HCT116 (cell line): Measurements from ENCODE around the gene ZSWIM6. TPM values are rescaled to one million over a fixed set of nuclear protein-coding genes. Genes with fewer than 3 reads are reported as not detected.

Source experiments
- ATAC-seq: fragments of 200-7000 bp; cut with Tn5 transposase; 2 replicates; pipeline ENCODE4 v1.9.1; 2020; ENCODE audit warnings: mild to moderate bottlenecking, moderate library complexity
- BruUV-seq: library from RNA; stranded (reverse); fragments of 400-500 nt; replicated peaks from 2 replicates; lab custom pipeline; 2021; lab: Mats Ljungman, UMichigan
- CTCF ChIA-PET: fragments of 300-600 bp; sonication (Branson Sonifier 250); formaldehyde crosslinking; loops from one replicate; lab custom pipeline; 2021; ENCODE audit warnings: antibody characterized with exemption; lab: Charles Lee
- POLR2A ChIA-PET: fragments of 300-600, 350-600 bp; sonication (Branson Sonifier 250); formaldehyde crosslinking; loops from one replicate; lab custom pipeline; 2021; ENCODE audit warnings: antibody characterized with exemption; lab: Charles Lee
- RAD21 ChIA-PET, 2 experiments: fragments of 300-600 bp; sonication (Branson Sonifier 250); formaldehyde crosslinking; loops; one replicate each; lab custom pipeline; 2023; ENCODE audit warnings: low total read pairs in 2 of 2; ENCODE audit not compliant: uncharacterized antibody in 2 of 2, unreplicated experiment in 2 of 2, low non-redundant PET in 1 of 2; lab: Charles Lee
- DNase-seq: peaks from one replicate; pipeline ENCODE4 v3.0.0-alpha.2; 2010; ENCODE audit warnings: low read depth, low spot score
- H2AFZ ChIP-seq: fragments of 200-600 bp; shearing (Covaris generic), sonication (generic); 2 replicates; pipeline ENCODE4 v1.6.1; 2017; ENCODE audit warnings: low read depth, mixed run types, mixed read lengths, antibody characterized with exemption, low read length; ENCODE audit not compliant: poor library complexity, severe bottlenecking
- H3K27ac ChIP-seq: 2 replicates; pipeline ENCODE4 v1.5.1; 2012; ENCODE audit warnings: low read depth, low read length
- H3K27me3 ChIP-seq: fragments of 200-600 bp; sonication (generic); 2 replicates; pipeline ENCODE4 v1.6.1; 2016; ENCODE audit warnings: mixed run types, low read length, mixed read lengths; ENCODE audit not compliant: insufficient read depth
- H3K36me3 ChIP-seq, 2 experiments: fragments of 200-500 bp in 1 of 2; fragments of 200-600 bp in 1 of 2; sonication (Bioruptor generic) in 1 of 2; sonication (generic) in 1 of 2; 2 replicates each; pipeline versions ENCODE4 v1.5.1 to v1.6.1; 2014 to 2016; ENCODE audit warnings: low read length in 2 of 2, inconsistent platforms in 1 of 2, mixed read lengths in 1 of 2, mixed run types in 1 of 2; ENCODE audit not compliant: insufficient read depth in 2 of 2, control insufficient read depth in 1 of 2
- H3K4me1 ChIP-seq, 2 experiments: fragments of 200-600 bp in 1 of 2; sonication (generic) in 1 of 2; 2 replicates each; pipeline versions ENCODE4 v1.5.1 to v1.6.1; 2012 to 2017; ENCODE audit warnings: low read length in 2 of 2, inconsistent platforms in 1 of 2, mild to moderate bottlenecking in 1 of 2, mixed read lengths in 1 of 2, mixed run types in 1 of 2, moderate library complexity in 1 of 2; ENCODE audit not compliant: insufficient read depth in 2 of 2, control insufficient read depth in 1 of 2
- H3K4me2 ChIP-seq: fragments of 200-600 bp; sonication (generic); 2 replicates; pipeline ENCODE4 v1.6.1; 2017; ENCODE audit warnings: mixed run types, low read length, mixed read lengths
- H3K4me3 ChIP-seq, 2 experiments: fragments of 200-600 bp in 1 of 2; sonication (generic) in 1 of 2; replicated peaks in 1 of 2; 2 replicates each; pipeline ENCODE4 v1.5.1; 2011 to 2016; ENCODE audit warnings: low read length in 2 of 2, control low read depth in 1 of 2, low read depth in 1 of 2, mild to moderate bottlenecking in 1 of 2, mixed read lengths in 1 of 2, mixed run types in 1 of 2
- H3K79me2 ChIP-seq: fragments of 200-600 bp; sonication (generic); 2 replicates; pipeline ENCODE4 v1.6.1; 2017; ENCODE audit warnings: mild to moderate bottlenecking, mixed run types, low read length, moderate library complexity, mixed read lengths; ENCODE audit not compliant: insufficient read depth
- H3K9ac ChIP-seq: fragments of 200-600 bp; sonication (generic); 2 replicates; pipeline ENCODE4 v1.6.1; 2016; ENCODE audit warnings: low read length, mixed read lengths
- H3K9me2 ChIP-seq: fragments of 200-600 bp; sonication (generic), shearing (Covaris generic); 2 replicates; pipeline ENCODE4 v1.6.1; 2017; ENCODE audit warnings: mixed run types, mild to moderate bottlenecking, moderate library complexity; ENCODE audit not compliant: insufficient read depth
- H3K9me3 ChIP-seq, 2 experiments: fragments of 200-500 bp in 1 of 2; fragments of 200-600 bp in 1 of 2; sonication (Bioruptor generic) in 1 of 2; sonication (generic) in 1 of 2; 2 replicates each; pipeline ENCODE4 v1.6.1; 2014 to 2017; ENCODE audit warnings: low read length in 2 of 2, mixed read lengths in 2 of 2, inconsistent platforms in 1 of 2, low read depth in 1 of 2, mild to moderate bottlenecking in 1 of 2, mixed run types in 1 of 2, moderate library complexity in 1 of 2; ENCODE audit not compliant: control insufficient read depth in 1 of 2, insufficient read depth in 1 of 2
- H4K20me1 ChIP-seq: fragments of 200-600 bp; sonication (generic), shearing (Covaris generic); 2 replicates; pipeline ENCODE4 v1.6.1; 2017; ENCODE audit warnings: mixed run types, mild to moderate bottlenecking, moderate library complexity; ENCODE audit not compliant: insufficient read depth
- CBX3 ChIP-seq: IDR thresholded peaks from 2 replicates; pipeline ENCODE4 v1.6.1; 2012; ENCODE audit warnings: low read depth
- EZH2phosphoT487 ChIP-seq: fragments of 200-600 bp; IDR thresholded peaks from 2 replicates; pipeline ENCODE4 v1.6.1; 2018; ENCODE audit warnings: antibody characterized with exemption, borderline replicate concordance
- MAX ChIP-seq: IDR thresholded peaks from 2 replicates; pipeline ENCODE4 v1.6.1; 2012
- REST ChIP-seq: IDR thresholded peaks from 2 replicates; pipeline ENCODE4 v1.6.1; 2012; ENCODE audit warnings: low read depth
- SRF ChIP-seq: IDR thresholded peaks from 2 replicates; pipeline ENCODE4 v1.6.1; 2012; ENCODE audit warnings: low read depth
- intact Hi-C: fragments of 100-400 bp; cut with micrococcal nuclease; formaldehyde crosslinking; loops from 2 replicates; pipeline ENCODE4 v1.10.0; 2022
- total RNA-seq: library from RNA; stranded (reverse); gene quantifications from one replicate; pipeline ENCODE4 v1.2.1, GENCODE V29; 2021; ENCODE audit not compliant: unreplicated experiment

The ZSWIM6 gene
- total RNA-seq, 1 experiment from 2014 or later, result 7.4 TPM

- no peak for TF ChIP-seq REST
- no peak for TF ChIP-seq SRF
- TF ChIP-seq, all 23 proteins: peak for 0
Observed at GRCh38 chr5:61489574-61489973, 157.5 kb downstream of the ZSWIM6 start (continued).

- H3K4me2 ChIP-seq, result no peak overlapping the region
- H3K27me3 ChIP-seq, result no peaks in the 10 kb centered on the region
- H4K20me1 ChIP-seq, result peaks cover 3% of the 10 kb centered on the region; the same call in 1 of the 2 replicates
- intact Hi-C loops, result no loop called here
- no peak for DNase-seq
- peaks cover 4% of the 10 kb centered on the region; the same call in 1 of the 2 replicates for H3K79me2 ChIP-seq
- ChIA-PET RAD21 (interaction anchor here in 1 of 2 experiments (0.6 kb wide), 1 partner anchor 422 kb away, joined by 3 read pairs; no protein-coding TSS in a partner anchor), CTCF (no interaction called here), POLR2A (no interaction called here)
- no peak for TF ChIP-seq MAX
- TF ChIP-seq CBX3, result no peak
- TF ChIP-seq EZH2phosphoT487, result no peak
- H3K9ac ChIP-seq, result no peak overlapping the region
- no peaks in the 10 kb centered on the region for H3K9me2 ChIP-seq
- H3K36me3 ChIP-seq, result no peaks in the 10 kb centered on the region
- no peak overlapping the region for H2AFZ ChIP-seq
- no peak overlapping the region for H3K27ac ChIP-seq
- ATAC-seq, result no peak
- H3K9me3 ChIP-seq, result no peaks in the 10 kb centered on the region
- H3K4me3 ChIP-seq, result no peak overlapping the region
- no peaks in the 10 kb centered on the region for H3K4me1 ChIP-seq
- no TSS peak for BruUV-seq
Observed at GRCh38 chr5:61491861-61492260, 159.8 kb downstream of the ZSWIM6 start.
